GM11168 (cell line): Measurements from ENCODE around the gene MID2.
"Not testable (repeated sequence)": the region's sequence is repeated elsewhere in the genome, so short reads cannot be mapped to it uniquely, and the experiment has no call there.

ENCODE experiments used
- in situ Hi-C: fragments of 300-500 bp; cut with MboI; formaldehyde crosslinking; loops from one replicate; pipeline ENCODE4 v1.12.0; 2022; ENCODE audit warnings: low sequenced_read_pairs; ENCODE audit not compliant: unreplicated experiment

The MID2 gene

DNA sequence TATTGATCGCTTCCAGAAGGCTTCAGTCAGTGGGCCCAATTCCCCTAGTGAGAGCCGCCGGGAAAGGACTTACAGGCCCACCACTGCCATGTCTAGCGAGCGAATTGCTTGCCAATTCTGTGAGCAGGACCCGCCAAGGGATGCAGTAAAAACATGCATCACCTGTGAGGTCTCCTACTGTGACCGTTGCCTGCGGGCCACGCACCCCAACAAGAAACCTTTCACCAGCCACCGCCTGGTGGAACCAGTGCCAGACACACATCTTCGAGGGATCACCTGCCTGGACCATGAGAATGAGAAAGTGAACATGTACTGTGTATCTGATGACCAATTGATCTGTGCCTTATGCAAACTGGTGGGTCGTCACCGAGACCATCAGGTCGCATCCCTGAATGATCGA lies 15.3 kb downstream of the MID2 start:
- in situ Hi-C loops, result no loop called here

DNA sequence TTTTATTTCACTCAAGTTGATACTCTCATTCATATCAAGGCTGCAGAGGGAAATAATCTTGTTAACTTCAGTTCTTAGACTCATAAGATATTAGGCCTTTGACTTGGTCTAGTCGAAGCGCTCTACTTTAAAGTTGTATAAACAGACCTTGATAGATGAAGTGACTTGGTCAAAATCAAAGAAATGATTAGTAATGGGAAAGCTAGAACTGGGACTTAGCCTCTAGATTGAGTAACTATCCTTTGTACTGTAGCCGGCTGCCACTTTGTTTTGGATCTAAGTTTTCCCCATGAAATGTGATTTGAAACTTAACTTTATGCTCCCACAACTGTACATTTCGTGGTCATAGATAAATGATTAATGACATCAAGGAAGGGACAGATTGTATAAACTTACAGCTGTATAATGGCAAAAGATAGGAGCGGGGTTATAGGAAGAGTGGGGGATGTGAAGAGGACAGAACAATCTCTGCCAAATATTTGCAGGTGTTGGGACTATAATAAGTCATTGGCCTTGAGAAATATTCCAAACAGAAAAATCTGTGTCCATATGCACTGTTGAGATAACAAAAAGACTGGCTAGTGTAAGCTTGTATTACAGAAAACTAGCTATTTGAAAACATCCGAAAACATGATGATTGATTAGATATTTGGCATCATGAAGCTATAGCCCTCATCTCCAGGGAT lies 17.2 kb downstream of the MID2 start:
- in situ Hi-C loops, result no loop called here

DNA sequence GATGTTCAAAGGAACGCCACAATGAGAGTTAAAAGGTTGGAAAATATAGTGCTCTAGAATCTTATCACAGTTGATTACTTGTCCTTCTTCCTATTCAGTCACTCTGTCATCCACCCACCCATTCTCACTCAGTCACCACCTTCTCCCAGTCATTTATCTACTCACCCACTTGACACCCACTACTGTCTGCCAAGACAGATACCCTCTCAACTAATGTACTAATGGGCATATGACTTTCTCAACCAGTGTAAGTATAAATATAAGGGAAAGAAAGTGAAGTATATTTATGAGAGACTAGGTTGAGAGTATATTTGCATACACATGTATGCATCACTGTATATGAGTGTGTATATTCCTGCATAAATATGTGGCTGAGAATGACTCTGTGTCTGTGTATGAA lies 20.0 kb downstream of the MID2 start:
- in situ Hi-C loops, result no loop called here

DNA sequence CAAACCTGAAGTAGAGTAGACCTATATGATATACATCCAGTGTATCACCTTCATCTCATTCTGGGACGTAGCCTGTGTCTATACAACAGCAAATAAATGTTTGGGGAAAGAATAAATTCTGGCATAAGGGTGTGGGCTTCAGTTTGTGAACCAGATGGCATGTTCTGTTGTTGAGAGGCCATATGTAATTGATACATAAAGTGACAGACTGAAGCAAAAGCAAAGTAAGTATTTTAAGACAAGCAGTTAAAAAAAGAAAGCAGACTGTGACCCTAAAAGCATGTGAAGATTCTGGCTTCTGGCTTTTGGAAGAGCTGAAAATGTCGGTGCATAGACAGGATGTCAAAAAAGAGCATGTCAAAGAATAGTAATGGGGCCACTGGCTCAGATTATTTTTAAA lies 22.9 kb downstream of the MID2 start:
- in situ Hi-C loops, result no loop called here

DNA sequence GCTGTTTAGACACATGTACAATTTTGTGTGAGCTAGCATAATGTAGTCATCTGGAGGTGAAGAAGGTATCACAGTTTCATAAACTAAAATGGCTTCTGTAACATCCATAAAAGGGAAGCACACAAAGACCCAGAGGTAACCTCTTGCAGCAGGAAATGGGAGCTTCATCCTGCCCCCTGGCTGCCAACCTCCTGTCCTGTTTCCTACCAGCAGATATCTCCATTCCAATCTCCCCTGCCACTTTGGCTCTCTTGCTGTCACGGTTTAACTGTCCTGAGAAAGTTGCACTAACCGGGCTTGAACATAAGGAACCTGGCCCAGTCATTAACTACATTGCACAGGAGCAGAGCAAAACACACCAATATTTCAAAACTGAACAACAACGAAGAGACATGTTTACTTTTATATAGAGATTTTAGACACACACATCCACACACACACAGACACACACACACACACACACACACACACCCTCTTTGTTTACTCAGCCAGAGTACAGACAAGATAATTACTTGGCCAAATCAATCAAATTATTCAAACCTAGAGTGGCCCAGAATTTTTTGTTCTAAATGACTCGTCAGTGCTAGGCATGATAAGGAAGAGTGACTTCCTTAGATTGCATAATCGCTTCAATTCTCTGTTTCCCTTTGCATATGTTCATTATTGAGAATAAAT lies 24.2 kb downstream of the MID2 start:
- in situ Hi-C loops, result no loop called here

DNA sequence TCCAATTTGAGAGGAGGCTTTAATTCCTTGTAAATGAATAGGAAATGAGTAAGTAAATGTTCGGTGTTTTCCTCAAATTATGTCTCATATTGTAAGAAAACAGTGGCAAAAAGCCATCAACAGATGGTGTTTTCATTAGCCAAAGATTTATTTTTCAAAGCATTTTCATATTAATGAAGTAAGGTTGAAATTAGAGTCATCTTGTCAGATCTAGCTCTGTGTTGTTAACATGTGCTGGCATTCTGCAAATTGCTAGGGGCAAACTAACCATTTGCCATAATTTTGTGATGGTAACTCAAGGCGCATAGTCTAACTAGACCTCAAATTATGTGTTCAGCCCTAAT lies 24.7 kb downstream of the MID2 start:
- in situ Hi-C loops, result no loop called here

DNA sequence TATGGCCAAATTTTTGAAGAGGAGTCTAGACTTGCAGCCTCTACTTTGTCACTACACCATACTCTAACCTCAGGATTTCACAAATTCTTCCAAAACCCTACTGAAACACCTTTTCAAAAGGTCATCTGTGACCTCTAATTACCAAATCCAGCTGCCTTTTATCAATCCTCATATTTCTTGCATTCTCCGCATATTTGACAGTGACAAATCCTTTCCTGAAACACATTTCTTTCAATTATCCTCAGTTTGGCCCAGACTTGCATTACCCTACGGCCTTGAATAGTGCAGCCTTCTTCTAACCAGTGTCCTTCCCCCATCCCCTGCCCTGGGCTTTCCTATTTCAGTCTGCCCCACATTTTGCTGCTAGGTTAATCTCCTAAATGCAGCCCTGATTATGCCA lies 25.5 kb downstream of the MID2 start:
- in situ Hi-C loops, result no loop called here

DNA sequence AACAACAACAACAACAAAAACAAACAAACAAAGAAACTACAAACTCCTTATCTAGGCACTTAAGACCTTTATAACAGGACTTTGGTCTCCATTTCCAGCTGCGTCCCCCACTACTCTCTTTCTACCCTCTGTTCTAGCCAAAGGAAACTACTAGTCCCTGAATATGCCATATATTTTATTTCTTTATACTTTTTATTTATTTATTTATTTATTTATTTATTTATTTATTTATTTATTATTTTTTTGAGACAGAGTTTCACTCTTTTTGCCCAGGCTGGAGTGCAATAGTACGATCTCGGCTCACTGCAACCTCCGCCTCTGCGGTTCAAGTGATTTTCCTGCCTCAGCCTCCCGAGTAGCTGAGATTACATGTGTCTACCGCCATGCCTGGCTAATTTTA lies 26.0 kb downstream of the MID2 start:
- in situ Hi-C loops, result not testable (repeated sequence)

DNA sequence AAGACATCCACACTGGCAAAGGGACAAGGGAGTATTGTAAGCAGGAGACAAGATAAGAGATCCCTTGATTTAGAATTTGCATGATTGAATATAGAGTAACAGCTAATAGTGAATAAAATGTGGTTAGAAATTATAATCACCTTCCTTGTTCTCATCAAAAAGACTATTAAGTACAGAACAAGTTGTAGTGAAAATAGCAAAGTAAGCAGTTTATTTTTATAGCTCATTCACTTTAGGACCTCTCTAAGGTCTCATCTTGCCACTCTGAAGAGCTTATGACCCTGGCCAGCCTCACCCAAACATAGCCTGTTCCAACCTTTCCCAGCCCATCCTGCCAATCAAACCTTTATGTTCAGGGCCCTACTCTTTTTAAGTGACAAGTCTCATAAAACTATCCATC lies 30.6 kb downstream of the MID2 start:
- in situ Hi-C loops, result no loop called here

DNA sequence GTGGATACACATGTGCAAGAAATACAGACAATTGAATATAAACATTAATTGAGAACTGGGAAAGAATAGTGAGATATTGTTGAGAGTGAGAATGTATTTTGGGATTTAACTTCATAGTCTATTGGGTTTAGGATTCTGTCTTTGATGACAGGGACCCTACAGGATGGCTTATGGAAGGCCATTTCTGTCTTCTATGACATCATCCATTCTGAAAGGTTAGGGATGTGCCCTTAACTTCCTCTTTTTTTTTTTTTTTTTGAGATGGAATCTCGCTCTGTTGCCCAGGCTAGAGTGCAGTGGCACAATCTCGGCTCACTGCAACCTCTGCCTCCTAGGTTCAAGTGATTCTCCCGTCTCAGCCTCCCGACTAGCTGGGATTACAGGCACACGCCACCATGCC lies 31.4 kb downstream of the MID2 start:
- in situ Hi-C loops, result not testable (repeated sequence)

DNA sequence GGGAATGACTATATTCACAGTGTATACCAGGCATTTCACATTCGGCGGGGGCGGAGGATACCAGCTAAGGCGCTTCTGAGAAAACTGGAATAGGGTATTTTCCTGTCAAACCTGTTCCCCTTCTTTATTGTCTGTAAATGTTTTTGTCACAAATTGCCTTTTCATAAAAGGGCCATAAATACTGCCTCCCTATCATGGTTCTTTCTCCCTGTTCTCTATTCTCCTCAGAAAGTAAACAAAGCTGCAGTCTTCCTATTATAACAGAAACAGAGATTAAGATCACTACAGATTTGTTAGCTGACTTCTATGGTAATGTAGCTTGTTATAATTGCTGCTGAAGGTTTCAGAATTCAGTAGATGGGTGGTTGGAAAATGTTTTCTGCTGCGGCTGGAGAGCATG lies 32.2 kb downstream of the MID2 start:
- in situ Hi-C loops, result no loop called here

DNA sequence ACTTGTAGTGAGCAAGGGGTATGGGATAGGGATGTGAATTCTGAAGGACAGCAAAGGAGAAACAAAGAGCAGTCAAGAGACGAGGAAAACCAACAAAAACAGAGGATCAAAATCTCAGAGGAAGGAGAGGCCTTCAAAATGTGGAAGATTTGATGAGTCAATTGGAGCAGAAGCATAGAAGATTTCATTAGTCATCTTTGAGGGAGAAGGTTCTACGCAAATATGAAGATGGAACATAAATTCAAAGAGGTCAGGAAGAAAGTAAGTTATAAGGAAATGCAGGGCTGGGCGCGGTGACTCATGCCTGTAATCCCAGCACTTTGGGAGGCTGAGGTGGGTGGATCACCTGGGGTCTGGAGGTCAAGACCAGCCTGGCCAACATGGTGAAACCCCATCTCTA lies 35.4 kb downstream of the MID2 start:
- in situ Hi-C loops, result no loop called here

DNA sequence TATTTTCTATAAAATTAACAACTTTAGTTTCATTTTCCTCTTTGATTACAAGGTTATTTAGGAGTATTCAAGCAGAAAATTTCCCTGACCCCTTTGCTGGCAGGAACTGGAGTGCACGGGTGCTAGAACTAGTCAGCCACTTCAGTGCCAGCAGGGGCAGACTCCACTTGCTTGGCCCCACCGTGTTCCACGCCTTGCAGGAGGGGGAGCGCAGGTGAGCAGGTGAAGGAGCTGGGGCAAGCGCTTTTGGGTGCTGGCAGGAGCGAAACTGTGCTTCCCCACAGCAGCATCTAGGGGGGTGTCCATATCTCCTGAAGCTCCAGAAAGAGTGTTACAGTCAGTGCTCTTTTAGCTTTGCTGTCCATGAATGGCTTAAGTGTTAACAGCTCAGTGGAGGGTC lies 45.5 kb downstream of the MID2 start:
- in situ Hi-C loops, result no loop called here

DNA sequence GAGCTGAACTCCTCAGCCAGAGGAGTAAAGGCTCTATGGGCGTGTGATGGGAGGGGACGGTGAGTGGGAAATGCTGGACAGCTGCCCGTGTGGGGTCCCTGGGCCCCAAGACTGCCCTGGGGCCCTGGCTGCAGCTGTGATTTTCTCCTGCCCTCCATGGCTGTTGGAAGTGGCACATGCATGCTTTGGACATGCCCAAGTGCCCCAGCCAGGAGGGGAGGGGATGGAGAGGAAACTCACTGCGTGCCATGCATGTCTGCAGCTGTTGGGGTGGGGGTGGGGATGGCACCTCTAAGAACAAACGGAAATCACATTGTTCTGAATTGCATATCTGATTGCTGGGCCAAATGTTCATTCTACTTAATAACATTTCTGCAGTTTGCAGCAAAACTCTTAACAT lies 52.4 kb downstream of the MID2 start:
- in situ Hi-C loops, result no loop called here

DNA sequence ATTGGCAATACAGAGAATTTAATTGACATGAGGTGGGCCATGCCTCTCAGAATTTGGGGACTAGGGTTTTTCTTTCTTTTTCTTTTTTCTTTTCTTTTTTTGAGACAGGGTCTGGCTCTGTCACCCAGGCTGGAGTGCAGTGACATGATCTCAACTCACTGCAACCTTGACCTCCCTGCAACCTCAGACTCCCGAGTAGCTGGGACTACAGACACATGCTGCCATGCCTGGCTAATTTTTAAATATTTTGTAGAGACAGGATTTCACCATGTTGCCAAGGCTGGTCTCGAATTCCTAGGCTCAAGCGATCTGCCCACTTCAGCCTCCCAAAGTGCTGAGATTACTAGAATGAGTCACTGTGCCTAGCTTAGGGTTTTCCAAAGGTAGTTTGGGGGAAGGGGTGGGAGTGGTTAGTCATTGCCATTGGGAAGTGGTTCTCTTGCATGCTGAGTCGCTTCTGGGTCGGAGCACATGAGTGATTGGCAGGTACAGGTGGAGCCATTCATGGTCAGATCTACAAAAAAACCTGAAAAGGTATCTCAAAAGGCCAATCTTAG lies 54.5 kb downstream of the MID2 start:
- in situ Hi-C loops, result no loop called here

DNA sequence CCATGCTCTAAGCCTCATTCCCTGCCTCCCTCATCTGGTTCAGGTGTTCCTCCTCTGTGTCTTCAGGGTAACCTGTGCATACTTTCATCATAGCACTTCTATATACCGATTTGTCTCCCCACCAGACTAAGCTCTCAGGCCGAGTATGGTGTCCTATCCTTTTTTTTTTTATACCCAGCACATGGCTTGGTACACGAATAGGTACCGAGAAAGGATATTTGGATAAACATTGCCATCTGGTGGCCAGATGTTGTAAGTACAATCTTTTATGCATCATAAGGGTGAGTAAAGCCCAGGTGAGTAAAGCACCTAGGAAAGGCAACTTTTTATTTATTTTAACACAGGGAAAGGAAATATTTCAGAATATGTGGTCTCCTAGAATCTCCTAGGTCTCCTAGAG lies 68.4 kb downstream of the MID2 start:
- in situ Hi-C loops, result no loop called here

DNA sequence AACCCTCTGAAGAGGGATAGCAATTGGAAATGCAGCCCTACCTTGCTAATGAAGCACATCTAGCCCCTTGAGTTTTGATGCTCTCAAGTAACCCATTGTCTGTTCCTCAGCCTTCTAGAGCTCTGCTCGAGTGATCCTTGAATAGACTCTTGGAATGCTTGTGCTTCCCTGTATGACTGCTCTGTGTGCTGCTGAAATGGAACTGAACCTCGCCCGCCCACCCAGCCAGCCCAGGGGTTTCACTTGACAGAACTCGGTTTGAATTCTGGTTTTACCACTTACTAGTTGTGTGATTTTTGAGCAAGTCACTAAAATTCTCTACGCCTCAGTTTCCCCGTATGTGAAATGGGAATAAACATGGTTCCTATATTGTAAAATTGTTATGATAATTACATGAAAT lies 77.1 kb downstream of the MID2 start:
- in situ Hi-C loops, result no loop called here

DNA sequence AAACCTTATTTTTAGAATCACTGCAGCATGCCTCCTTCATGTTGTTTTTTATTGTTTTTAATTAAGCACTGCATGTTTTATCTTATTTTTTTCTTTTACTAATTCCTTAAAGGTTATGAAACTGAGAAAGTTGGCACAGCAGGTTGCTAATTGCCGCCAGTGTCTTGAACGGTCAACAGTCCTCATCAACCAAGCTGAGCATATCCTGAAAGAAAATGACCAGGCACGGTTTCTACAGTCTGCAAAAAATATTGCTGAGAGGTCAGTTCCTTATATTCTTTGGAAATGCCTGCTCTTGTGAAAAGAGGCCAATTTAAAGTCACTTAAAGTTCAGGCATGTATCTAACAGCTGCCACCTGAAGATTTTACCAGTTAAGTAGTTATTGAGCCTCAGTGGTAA lies 79.7 kb downstream of the MID2 start:
- in situ Hi-C loops, result no loop called here

DNA sequence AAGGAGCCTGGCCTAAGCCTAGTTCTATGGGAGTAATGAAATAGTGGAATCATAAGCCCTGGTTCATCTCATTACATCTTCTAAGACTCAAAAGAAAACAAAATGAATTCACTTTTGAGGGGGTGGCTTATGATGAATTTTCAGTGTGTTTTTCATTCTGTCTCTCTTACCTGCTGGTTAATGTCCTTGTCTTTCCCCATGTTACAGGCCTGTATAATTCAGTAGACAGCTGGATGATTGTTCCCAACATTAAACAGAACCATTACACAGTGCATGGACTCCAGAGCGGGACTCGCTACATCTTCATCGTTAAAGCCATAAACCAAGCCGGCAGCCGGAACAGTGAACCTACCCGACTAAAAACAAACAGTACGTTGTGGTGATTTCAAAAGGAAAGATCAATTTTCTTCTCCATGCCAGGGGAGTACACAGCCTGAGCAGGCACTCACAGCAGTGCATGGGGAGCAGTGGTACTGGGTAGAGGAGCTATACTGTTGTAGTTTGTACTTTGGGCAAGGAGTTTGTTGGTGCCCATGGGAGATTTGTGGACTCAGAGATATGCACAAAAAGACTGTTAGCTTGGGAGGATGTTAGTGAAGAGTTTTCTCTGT lies 98.6 kb downstream of the MID2 start:
- in situ Hi-C loops, result no loop called here

DNA sequence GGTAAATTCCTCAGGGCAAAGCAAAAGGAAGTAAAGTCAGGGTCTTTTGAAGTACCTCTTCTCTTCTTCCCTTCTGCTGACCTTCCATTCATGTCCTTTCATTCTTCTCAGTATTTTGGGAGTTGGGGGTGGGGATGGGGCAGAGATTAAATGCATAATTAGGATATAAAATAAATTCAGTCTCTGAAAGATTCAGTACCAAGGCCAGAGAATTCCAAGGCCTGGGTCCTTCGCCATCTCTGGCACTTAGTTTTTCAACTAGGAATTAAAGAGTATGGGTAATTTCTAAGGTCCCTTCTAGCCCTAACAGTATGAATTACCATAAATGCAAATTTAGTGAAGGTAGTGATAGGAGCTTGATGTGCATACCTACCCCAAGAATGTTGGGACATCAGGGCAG lies 108.6 kb downstream of the MID2 start:
- in situ Hi-C loops, result no loop called here

DNA sequence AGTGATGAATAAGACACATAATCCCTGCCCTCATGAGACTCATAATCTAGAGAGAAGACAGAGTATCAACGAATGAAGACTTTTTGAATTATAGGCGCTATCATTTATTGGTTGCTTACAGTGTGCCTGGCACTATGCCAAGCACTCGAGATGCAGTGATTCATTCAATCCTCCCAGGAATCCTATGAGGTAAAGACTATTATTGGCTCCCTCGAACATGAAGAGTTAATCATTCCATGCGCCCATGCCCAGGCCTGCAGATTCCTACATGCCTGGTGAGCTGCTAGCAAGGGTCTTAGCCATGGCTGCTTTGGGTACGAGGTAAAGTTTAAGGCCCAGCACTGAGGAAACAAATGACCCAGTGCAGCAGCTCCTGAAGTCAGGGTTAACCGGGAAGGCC lies 109.5 kb downstream of the MID2 start:
- in situ Hi-C loops, result no loop called here
